ENCODE measurements around the gene BLOC1S5. TPM values are rescaled to one million over a fixed set of nuclear protein-coding genes. Genes with fewer than 3 reads are reported as not detected.

Gene BLOC1S5
- total RNA-seq, 1 experiment from 2014 or later: 16.1 TPM

GRCh38 chr6:7998103-7998725 lies 66.0 kb downstream of the BLOC1S5 start:
- H3K27me3 ChIP-seq (ENCODE audit: insufficient read depth, low read depth): no peaks in the 10 kb centered on the region
- no peak for DNase-seq
- H3K4me1 ChIP-seq (replicated peaks; ENCODE audit: insufficient read depth): no peaks in the 10 kb centered on the region
- H3K4me3 ChIP-seq: no peak overlapping the region
- ChIA-PET POLR2A (ENCODE audit: unreplicated experiment) (no interaction called here), CTCF (no interaction called here)
- no peaks in the 10 kb centered on the region for H3F3A ChIP-seq (ENCODE audit: insufficient read depth, low read depth)
- H3K27ac ChIP-seq: no peak overlapping the region
- no peak for TF ChIP-seq CTCF (conservative IDR thresholded peaks at IDR 0.05)
- TF ChIP-seq EZH2 (IDR thresholded peaks at IDR 0.05; ENCODE audit: low read depth): no peak
- H3K4me2 ChIP-seq: no peak overlapping the region
- H3K36me3 ChIP-seq (ENCODE audit: low read depth): no peaks in the 10 kb centered on the region
- H2AFZ ChIP-seq: no peak overlapping the region
- H3K9me2 ChIP-seq (ENCODE audit: insufficient read depth): no peaks in the 10 kb centered on the region
- H3K9me3 ChIP-seq (ENCODE audit: insufficient read depth, low read depth): no peaks in the 10 kb centered on the region
- H4K20me1 ChIP-seq (ENCODE audit: insufficient read depth): no peaks in the 10 kb centered on the region; the same call in 1 of the 2 replicates
- no peaks in the 10 kb centered on the region for H3K79me2 ChIP-seq (ENCODE audit: low read depth)
- intact Hi-C loops (cut with micrococcal nuclease; ENCODE audit: unreplicated experiment): no loop called here
- no TSS peak for BruUV-seq (replicated peaks)

GRCh38 chr6:7997286-7997685 lies 66.9 kb downstream of the BLOC1S5 start:
- no peaks in the 10 kb centered on the region for H3K9me2 ChIP-seq (ENCODE audit: insufficient read depth)
- no peaks in the 10 kb centered on the region for H3K4me1 ChIP-seq (replicated peaks; ENCODE audit: insufficient read depth)
- H3K4me2 ChIP-seq: no peak overlapping the region
- ChIA-PET POLR2A (ENCODE audit: unreplicated experiment) (no interaction called here), CTCF (no interaction called here)
- BruUV-seq (replicated peaks): no TSS peak
- no peak overlapping the region for H3K27ac ChIP-seq
- DNase-seq: no peak
- H3K79me2 ChIP-seq (ENCODE audit: low read depth): no peaks in the 10 kb centered on the region
- TF ChIP-seq CTCF (conservative IDR thresholded peaks at IDR 0.05): no peak
- TF ChIP-seq EZH2 (IDR thresholded peaks at IDR 0.05; ENCODE audit: low read depth): no peak
- no peak overlapping the region for H3K4me3 ChIP-seq
- H3K36me3 ChIP-seq (ENCODE audit: low read depth): no peaks in the 10 kb centered on the region
- intact Hi-C loops (cut with micrococcal nuclease; ENCODE audit: unreplicated experiment): no loop called here
- no peaks in the 10 kb centered on the region for H3K9me3 ChIP-seq (ENCODE audit: insufficient read depth, low read depth)
- H3F3A ChIP-seq (ENCODE audit: insufficient read depth, low read depth): no peaks in the 10 kb centered on the region
- H3K27me3 ChIP-seq (ENCODE audit: insufficient read depth, low read depth): no peaks in the 10 kb centered on the region
- no peak overlapping the region for H2AFZ ChIP-seq
- H4K20me1 ChIP-seq (ENCODE audit: insufficient read depth): no peaks in the 10 kb centered on the region; the same call in 1 of the 2 replicates

GRCh38 chr6:7996538-7997111 lies 67.6 kb downstream of the BLOC1S5 start:
- H3K27ac ChIP-seq: no peak overlapping the region
- no peaks in the 10 kb centered on the region for H3K27me3 ChIP-seq (ENCODE audit: insufficient read depth, low read depth)
- no peaks in the 10 kb centered on the region for H3K79me2 ChIP-seq (ENCODE audit: low read depth)
- no peak overlapping the region for H3K4me2 ChIP-seq
- H3K4me1 ChIP-seq (replicated peaks; ENCODE audit: insufficient read depth): no peaks in the 10 kb centered on the region
- H4K20me1 ChIP-seq (ENCODE audit: insufficient read depth): no peaks in the 10 kb centered on the region; the same call in 1 of the 2 replicates
- H2AFZ ChIP-seq: no peak overlapping the region
- no peak for DNase-seq
- POLR2A ChIA-PET (ENCODE audit: unreplicated experiment): no interaction called here
- no peak overlapping the region for H3K4me3 ChIP-seq
- TF ChIP-seq EZH2 (IDR thresholded peaks at IDR 0.05; ENCODE audit: low read depth): no peak
- no peaks in the 10 kb centered on the region for H3K36me3 ChIP-seq (ENCODE audit: low read depth)
- no peaks in the 10 kb centered on the region for H3K9me2 ChIP-seq (ENCODE audit: insufficient read depth)
- intact Hi-C loops (cut with micrococcal nuclease; ENCODE audit: unreplicated experiment): no loop called here
- CTCF ChIA-PET: interaction anchor here (0.8 kb wide), 1 partner anchor 23 kb away, joined by 3 read pairs; no protein-coding TSS in a partner anchor
- no peaks in the 10 kb centered on the region for H3K9me3 ChIP-seq (ENCODE audit: insufficient read depth, low read depth)
- H3F3A ChIP-seq (ENCODE audit: insufficient read depth, low read depth): no peaks in the 10 kb centered on the region
- no TSS peak for BruUV-seq (replicated peaks)

All from PC-9 (cell line).